OCI-LY3 (cell line): Measurements from ENCODE around the gene KLF8.
"Not testable (repeated sequence)": the region's sequence is repeated elsewhere in the genome, so short reads cannot be mapped to it uniquely, and the experiment has no call there.

ENCODE experiments used
- H2AFZ ChIP-seq: fragments of 200-600, 300-600 bp; shearing (Covaris generic); 2 replicates; pipeline ENCODE4 v1.6.0; 2014; ENCODE audit warnings: antibody characterized with exemption, low read depth, low read length
- H3K27ac ChIP-seq: fragments of 200-600, 300-600 bp; sonication (generic); 2 replicates; pipeline ENCODE4 v1.5.1; 2014; ENCODE audit warnings: mild to moderate bottlenecking, low read length, moderate library complexity, mixed read lengths
- H3K27me3 ChIP-seq: fragments of 200-600, 300-600 bp; sonication (generic); 2 replicates; pipeline ENCODE4 v1.6.1; 2014; ENCODE audit warnings: low read depth, low read length, mixed read lengths
- H3K36me3 ChIP-seq: fragments of 200-600, 300-600 bp; sonication (generic); replicated peaks from 2 replicates; pipeline ENCODE3; 2014; ENCODE audit warnings: low read depth, low read length, mixed read lengths
- H3K4me1 ChIP-seq: fragments of 300-600, 200-600 bp; sonication (generic); 2 replicates; pipeline ENCODE4 v1.6.1; 2014; ENCODE audit warnings: low read length, mixed read lengths
- H3K4me2 ChIP-seq: fragments of 200-600, 300-600 bp; sonication (generic); 2 replicates; pipeline ENCODE4 v1.6.1; 2014; ENCODE audit warnings: low read length, mixed read lengths
- H3K4me3 ChIP-seq: fragments of 300-600, 200-600 bp; sonication (generic); 2 replicates; pipeline ENCODE4 v1.5.1; 2014; ENCODE audit warnings: antibody characterized with exemption, mild to moderate bottlenecking, low read length, moderate library complexity
- H3K79me2 ChIP-seq: fragments of 300-600, 200-600 bp; shearing (Covaris generic); 2 replicates; pipeline ENCODE4 v1.6.1; 2014; ENCODE audit warnings: mild to moderate bottlenecking, low read length, mixed read lengths
- H3K9ac ChIP-seq: fragments of 300-600, 200-600 bp; shearing (Covaris generic); 2 replicates; pipeline ENCODE4 v1.6.0; 2014; ENCODE audit warnings: mild to moderate bottlenecking, low read length, moderate library complexity
- H3K9me3 ChIP-seq: fragments of 200-600, 300-600 bp; shearing (Covaris generic); 2 replicates; pipeline ENCODE4 v1.6.1; 2014; ENCODE audit warnings: low read length, mixed read lengths; ENCODE audit not compliant: insufficient read depth
- H4K20me1 ChIP-seq: fragments of 200-600, 300-600 bp; sonication (generic); 2 replicates; pipeline ENCODE4 v1.6.1; 2016; ENCODE audit warnings: low read length, mixed read lengths; ENCODE audit not compliant: insufficient read depth
- EZH2phosphoT487 ChIP-seq: fragments of 200-600 bp; shearing (Covaris generic); IDR thresholded peaks from 2 replicates; pipeline ENCODE4 v1.6.1; 2018; ENCODE audit warnings: antibody characterized with exemption, mixed run types, low read depth
- TF ChIP-seq, protein P1 (sequence below): fragments of 200-600, 300-600 bp; sonication (generic); IDR thresholded peaks from 2 replicates; pipeline ENCODE4 v1.5.1; 2014; ENCODE audit warnings: antibody characterized with exemption, low read length, low read depth

KLF8 gene

DNA sequence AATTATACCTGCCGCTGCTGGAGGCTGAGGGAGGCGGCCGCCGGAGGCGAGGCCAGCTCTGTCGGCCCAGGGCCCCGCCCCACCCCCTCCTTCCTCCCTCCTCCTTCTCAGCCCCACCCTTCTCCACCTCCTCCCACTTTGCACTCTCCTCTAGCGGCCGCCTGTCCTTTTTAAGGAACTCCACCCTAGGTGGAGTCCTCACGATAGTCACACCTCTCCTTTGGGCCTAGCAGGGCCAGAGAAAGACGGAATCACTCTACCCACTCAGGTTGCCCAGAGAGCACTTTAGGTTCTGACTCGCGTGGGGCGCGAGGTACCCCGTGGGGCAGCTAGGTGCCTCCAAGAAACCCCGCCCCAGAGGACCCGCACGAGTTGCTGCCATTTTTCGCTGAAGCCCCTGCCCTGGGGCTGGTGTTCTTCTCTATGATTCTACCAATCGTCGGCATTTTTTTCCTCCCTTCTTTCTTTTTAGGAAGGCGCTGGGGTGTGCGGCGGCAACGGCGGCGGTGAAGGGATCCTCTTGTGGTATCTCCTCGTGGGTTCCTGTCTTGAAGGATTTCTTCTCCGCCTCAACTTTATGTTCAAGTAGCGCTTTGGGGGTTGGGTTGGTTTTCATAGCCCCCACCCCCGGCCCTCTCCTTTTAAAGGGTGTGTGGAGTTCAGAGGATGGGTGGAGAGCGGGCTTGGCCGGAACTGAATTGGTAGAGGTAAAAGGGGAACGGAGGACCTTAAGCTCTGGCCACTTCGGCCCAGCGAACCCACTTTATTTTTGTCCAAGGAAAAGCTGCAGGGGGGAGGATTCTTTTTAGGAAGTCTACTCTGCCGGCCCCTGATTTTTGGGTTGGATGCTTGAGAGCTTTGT is at the start of gene KLF8:
KLF8 (plus strand) TSS at position 136 of the 862 bp plus-strand sequence. CDS start 979 bp downstream, outside the sequence.
- Histone ChIP-seq H3K27ac (no peak within 1 kb of the TSS), H3K4me2 (peak within 1 kb of the TSS; percentile 78), H3K79me2 (no peaks in the 10 kb centered on the region), H3K9me3 (no peaks in the 10 kb centered on the region), H4K20me1 (no peaks in the 10 kb centered on the region), H3K4me1 (0 out of 2 replicates have a peak, but pooled peaks cover 3% of the 10 kb centered on the region), H3K9ac (peak within 1 kb of the TSS; percentile 43), H2AFZ (peak within 1 kb of the TSS; percentile 70), H3K27me3 (no peaks in the 10 kb centered on the region; the same call in 1 of the 2 replicates), H3K4me3 (peak within 1 kb of the TSS; percentile 77), H3K36me3 (no peaks in the 10 kb centered on the region)
- TF ChIP-seq, protein P1, sequence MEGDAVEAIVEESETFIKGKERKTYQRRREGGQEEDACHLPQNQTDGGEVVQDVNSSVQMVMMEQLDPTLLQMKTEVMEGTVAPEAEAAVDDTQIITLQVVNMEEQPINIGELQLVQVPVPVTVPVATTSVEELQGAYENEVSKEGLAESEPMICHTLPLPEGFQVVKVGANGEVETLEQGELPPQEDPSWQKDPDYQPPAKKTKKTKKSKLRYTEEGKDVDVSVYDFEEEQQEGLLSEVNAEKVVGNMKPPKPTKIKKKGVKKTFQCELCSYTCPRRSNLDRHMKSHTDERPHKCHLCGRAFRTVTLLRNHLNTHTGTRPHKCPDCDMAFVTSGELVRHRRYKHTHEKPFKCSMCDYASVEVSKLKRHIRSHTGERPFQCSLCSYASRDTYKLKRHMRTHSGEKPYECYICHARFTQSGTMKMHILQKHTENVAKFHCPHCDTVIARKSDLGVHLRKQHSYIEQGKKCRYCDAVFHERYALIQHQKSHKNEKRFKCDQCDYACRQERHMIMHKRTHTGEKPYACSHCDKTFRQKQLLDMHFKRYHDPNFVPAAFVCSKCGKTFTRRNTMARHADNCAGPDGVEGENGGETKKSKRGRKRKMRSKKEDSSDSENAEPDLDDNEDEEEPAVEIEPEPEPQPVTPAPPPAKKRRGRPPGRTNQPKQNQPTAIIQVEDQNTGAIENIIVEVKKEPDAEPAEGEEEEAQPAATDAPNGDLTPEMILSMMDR = no peak
- TF ChIP-seq EZH2phosphoT487 = no peak

DNA sequence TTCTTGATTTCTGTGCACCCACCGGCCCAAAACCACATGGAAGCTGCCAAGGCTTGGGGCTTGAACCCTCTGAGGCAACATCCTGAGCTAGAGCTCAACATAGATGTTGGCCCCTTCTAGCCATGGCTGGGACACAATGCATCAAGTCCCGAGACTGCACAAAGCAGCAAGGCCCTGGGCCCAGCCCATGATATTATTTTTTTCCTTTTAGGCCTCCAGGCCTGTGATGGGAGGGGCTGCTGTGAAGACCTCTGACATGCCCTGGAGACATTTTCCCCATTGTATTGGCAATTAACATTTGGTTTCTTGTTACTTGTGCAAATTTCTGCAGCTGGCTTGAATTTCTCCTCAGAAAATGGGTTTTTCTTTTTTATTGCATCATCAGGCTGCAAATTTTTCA is 25.2 kb upstream of the KLF8 start:
- H4K20me1 ChIP-seq, H3K79me2 ChIP-seq, H3K9ac ChIP-seq, H3K36me3 ChIP-seq, H3K27ac ChIP-seq, H3K4me3 ChIP-seq, H3K4me2 ChIP-seq, H3K9me3 ChIP-seq, H2AFZ ChIP-seq, H3K4me1 ChIP-seq, H3K27me3 ChIP-seq: not testable (repeated sequence)

DNA sequence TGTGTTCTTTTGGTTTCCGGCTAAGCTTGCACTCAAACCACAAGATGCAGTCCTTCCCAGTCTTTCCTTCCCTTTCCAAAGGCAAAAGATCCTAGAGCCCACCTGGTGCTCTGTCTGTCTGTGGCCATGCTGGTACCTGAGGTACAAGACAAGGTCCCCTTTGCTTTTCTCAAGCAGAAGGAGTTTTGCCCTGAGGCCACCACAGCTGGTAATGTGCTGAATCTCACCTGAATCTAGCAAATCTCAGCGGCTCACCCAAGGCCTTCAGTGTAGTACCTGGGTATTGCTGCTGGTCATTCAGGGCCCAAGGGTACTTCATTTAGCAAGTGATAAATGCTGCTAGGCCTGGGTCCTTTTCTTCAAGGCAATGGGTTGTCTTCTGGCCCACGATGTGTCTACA is 20.5 kb upstream of the KLF8 start:
- Histone ChIP-seq H3K36me3 (no peaks in the 10 kb centered on the region), H3K9ac (no peak overlapping the region), H3K79me2 (no peaks in the 10 kb centered on the region), H3K4me3 (no peak overlapping the region), H3K9me3 (no peaks in the 10 kb centered on the region), H3K27me3 (no peaks in the 10 kb centered on the region), H4K20me1 (no peaks in the 10 kb centered on the region), H3K4me2 (no peak overlapping the region), H3K4me1 (no peaks in the 10 kb centered on the region), H3K27ac (no peak overlapping the region), H2AFZ (no peak overlapping the region)
- TF ChIP-seq, protein P1 = no peak
- no peak for TF ChIP-seq EZH2phosphoT487

DNA sequence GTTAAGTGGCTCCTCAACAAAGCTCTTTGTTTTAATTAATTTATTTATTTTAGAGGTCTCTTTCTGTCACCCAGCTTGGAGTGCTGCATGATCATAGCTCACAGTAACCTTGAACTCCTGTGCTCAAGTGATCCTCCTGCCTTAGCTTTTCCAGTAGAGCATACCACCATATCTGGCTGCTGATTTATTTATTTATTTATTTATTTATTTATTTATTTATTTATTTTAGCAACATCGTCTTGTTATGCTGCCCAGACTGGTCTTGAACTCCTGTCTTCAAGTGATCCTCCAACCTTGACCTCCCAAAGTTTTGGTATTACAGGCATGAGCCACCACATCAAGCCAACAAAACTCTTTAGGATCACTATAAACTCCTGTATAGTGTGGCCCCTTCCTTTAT is 15.8 kb upstream of the KLF8 start:
- no peak overlapping the region for H3K9ac ChIP-seq
- no peaks in the 10 kb centered on the region for H3K4me1 ChIP-seq
- no peaks in the 10 kb centered on the region for H3K36me3 ChIP-seq
- no peak overlapping the region for H2AFZ ChIP-seq
- no peak for TF ChIP-seq EZH2phosphoT487
- TF ChIP-seq, protein P1 = no peak
- no peaks in the 10 kb centered on the region for H4K20me1 ChIP-seq
- no peak overlapping the region for H3K27ac ChIP-seq
- H3K27me3 ChIP-seq = no peaks in the 10 kb centered on the region
- H3K9me3 ChIP-seq = no peaks in the 10 kb centered on the region
- no peak overlapping the region for H3K4me3 ChIP-seq
- H3K4me2 ChIP-seq = no peak overlapping the region
- no peaks in the 10 kb centered on the region for H3K79me2 ChIP-seq
